Right lobe of liver (tissue), 4 donors: ENCODE data around the gene ILF3.

Experiments used
- POLR2A ChIP-seq: fragments of 450-650 bp; IDR thresholded peaks from one replicate; pipeline ENCODE4 v1.6.1; 2017; ENCODE audit warnings: antibody characterized with exemption, mild to moderate bottlenecking
- TF ChIP-seq, protein P1 (sequence below), 4 donors: fragments of 200-600 bp in 3 of 4; fragments of 450-650 bp in 1 of 4; IDR thresholded peaks; one replicate each; pipeline versions ENCODE4 v1.5.1 to v1.8.0; 2016 to 2022; ENCODE audit warnings: antibody characterized with exemption in 4 of 4, mild to moderate bottlenecking in 2 of 4
- donor health status: DM: no; HTN: no; CAD: no.
- donor health status: DM: no; HTN: no; CAD: no.
- donor health status: DM: no; HTN: yes; CAD: no.

DNA sequence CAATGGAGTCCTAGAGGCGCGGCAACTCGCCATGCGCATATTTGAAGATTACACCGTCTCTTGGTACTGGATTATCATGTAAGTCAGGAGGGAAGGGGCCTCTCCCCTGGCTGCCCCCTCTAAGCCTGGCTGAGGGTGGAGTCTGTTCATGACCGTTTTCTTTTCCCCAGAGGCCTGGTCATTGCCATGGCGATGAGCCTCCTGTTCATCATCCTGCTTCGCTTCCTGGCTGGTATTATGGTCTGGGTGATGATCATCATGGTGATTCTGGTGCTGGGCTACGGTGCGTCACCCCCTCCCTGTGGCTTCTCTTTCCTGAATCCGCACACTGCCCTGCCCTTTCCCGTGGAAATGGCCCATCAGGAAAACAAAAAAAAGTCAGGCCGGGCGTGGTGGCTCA is 22.3 kb upstream of the ILF3 start:
- TF ChIP-seq, protein P1, sequence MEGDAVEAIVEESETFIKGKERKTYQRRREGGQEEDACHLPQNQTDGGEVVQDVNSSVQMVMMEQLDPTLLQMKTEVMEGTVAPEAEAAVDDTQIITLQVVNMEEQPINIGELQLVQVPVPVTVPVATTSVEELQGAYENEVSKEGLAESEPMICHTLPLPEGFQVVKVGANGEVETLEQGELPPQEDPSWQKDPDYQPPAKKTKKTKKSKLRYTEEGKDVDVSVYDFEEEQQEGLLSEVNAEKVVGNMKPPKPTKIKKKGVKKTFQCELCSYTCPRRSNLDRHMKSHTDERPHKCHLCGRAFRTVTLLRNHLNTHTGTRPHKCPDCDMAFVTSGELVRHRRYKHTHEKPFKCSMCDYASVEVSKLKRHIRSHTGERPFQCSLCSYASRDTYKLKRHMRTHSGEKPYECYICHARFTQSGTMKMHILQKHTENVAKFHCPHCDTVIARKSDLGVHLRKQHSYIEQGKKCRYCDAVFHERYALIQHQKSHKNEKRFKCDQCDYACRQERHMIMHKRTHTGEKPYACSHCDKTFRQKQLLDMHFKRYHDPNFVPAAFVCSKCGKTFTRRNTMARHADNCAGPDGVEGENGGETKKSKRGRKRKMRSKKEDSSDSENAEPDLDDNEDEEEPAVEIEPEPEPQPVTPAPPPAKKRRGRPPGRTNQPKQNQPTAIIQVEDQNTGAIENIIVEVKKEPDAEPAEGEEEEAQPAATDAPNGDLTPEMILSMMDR (IDR thresholded peaks at IDR 0.05) = no peak
- TF ChIP-seq POLR2A = no peak
